NCI-H510A treated with DMSO at 0.1 percent for 48 hours (cell line): ENCODE data around the gene ELMO3.

Source experiments
- DNase-seq: peaks from one replicate; lab custom pipeline; 2025; lab: John Stamatoyannopoulos, UW

The ELMO3 gene

DNA sequence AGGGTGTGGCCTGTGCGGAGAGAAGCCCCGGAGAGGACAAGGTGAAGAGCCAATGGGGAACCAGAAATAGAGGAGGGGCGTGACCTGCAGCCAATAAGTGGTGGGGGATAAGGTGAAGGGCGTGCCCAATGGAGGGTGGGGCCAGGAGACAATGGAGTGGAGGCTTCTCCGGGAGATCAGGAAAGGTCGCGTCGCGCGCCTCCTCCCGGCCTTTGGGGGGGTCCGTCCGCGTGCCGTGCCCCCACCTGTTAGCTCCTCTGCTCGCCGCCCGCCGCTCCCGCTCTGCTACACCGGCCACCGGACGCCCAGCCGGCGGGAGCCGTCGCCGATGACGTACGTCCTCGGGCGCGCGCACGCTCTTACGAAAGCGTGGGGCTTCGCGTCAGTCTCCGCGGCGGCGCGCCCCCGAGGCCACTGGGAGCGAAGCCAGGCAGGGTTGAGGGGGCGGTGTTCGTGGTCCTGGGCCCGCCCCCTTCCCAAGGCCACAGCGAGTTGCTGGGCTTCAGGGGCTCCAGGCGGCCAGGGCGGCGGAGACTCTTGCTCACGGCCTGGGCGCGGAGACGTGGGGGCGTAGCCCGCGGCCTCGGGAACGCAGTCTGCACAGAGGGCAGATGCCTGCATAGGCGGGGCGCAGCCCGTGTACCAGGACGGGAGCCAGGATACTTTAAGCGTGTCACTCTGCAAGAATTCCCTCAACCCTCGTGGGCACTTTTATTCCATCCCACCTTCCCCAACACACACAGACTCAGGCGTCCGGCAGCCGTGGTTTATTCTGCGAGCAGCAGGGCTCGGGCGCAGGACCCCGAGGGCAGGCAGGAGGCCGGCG lies 15.1 kb upstream of the ELMO3 start, which contains the start of gene MATCAP1:
Gene MATCAP1 (minus strand): TSS at position 337 of the 826 bp plus-strand sequence. CDS start 3,353 bp downstream, outside the sequence.
- DNase-seq: peak; percentile 93

DNA sequence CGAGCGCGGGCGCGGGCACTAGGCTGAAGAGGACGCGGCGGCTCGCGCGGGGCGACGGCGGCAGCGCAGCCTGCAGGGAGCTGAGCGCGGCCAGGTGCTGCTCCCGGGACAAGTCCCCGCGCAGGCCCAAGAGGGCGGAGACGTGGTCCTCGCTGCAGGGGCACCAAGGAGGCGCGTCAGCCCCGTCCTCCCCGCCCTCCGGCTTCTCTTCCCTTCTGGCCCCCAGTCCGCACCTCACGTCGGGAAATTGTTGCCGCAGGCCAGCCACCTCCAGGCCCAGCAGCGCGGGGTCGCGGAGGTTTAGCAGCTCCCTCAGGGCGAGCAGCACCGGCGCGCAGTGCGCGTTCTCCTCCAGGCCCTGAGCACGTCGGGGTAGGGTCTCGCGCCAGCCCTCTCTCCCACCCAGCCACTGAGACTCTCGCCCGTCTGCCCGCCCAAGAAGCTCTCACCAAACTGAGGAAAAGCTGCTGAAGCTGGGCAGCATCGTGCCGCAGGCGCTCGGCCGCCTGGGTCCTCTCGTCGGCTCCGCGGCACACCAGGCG lies 14.4 kb upstream of the ELMO3 start:
- no peak for DNase-seq

DNA sequence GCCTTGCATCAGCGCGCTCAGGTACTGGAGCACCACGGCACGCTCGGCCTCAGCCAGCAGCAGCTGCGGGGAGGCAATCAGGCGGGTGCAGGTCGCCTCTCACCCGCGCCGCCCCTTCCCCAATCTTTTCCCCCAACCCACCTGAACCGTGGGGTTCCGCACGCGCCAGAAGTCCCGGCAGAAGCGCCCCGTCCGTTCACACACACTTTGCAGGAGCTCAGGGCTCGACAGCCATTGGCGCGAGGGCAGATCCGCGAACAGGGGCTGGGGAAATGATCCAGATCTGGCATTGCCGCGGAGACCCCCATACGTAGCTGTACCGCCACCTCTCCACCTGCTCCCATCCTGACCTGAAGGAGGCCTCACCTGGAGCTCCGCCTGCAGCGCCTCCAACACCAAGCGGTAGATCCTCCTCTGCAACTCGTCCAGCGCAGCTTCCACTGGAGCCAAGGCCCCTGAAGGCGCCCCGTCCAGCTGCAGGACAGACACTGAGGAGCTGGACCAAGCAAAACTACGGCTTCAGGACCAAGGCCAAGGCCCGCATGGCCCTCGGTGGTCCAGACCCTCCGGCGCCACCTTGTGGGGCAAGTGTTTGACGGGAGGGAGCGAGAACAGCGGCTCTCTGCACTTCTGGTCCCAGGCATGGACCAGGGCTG lies 13.8 kb upstream of the ELMO3 start:
- peak; percentile 32 for DNase-seq

DNA sequence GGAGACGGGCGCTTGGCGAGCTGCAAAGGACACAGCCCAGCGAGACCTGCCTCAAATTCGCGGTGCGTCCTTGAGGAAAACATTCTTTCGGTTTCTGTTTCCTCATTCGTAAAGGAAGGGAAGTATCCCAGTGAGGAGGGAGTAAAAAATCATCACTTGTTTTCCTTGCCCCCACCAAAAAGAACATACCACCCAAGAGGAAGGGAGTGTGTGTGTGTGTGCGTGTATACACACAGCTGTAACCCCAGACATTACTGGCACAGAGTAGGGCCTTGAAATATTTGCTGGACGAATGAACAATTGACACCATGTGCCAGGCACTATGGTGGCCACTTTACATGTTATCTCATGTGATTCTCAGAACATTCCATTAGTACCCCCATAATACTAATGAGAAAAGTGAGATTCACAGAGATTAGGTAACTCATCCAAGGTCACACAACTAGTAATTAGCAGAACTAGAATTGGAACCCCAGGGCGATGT lies 13.2 kb upstream of the ELMO3 start:
- DNase-seq: no peak

- DNase-seq: no peak
These were observed 12.4 kb upstream of the ELMO3 start for GRCh38 chr16:67186550-67186950.

- no peak for DNase-seq
These were observed 11.6 kb upstream of the ELMO3 start for GRCh38 chr16:67187175-67187890.

DNA sequence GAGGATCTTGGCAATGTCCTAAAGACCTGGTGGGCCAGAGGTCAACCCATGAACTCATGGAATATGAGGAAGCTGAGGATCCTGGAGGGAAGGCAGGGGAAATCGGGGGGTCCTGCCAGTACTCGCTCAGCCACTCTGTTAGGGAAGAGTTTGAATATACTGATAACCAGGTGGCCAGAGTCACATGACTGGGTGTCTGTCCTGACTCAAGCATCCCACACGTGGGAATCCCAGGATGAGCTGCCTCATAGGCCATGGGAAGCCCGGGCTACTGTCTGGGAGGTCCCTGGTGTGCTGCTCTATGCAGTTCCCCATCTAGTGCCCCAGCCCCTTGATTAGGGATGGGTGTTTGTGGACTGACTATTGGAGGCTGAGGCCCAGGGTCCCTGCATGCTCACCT lies 10.6 kb upstream of the ELMO3 start:
- no peak for DNase-seq

DNA sequence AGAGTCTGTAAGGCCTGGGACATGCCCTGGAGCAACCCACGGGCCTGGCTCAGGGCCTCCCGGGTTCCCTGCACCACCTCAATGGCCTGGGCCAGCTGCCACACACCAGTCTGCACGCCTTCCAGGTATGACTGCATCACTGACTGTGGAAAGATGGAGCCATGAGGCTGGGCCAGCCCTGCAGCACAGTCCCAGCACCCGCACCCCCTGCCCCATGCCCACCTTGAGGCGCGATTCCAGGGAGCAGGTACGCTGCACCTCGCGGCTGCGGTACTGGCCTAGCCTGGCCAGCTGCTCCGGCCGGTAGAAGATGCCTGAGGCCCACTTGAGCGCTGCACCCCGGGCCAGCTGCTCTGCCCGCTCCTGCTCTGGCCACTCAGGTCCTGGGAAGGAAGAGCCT lies 10.1 kb upstream of the ELMO3 start:
- DNase-seq: no peak

DNA sequence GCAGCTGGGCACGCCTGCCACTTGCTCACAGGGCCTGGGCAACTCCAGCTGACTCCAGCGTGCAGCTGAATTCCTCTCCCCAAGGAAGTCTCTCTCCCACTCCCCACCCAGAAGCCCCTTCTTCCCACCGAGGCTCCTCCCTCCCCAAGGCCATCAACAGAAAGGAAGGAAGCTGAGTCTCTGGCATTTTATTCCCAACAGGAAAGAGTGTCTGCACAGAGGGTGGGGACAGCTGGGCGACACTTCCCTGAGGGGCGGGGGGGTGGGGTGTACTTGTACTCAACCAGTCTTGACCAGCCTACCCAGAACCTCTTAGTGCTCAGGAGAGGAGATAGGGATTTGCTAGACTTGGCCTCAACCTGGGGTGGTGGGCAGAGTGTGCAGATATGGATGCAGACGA lies 8.9 kb upstream of the ELMO3 start, which contains the start of gene EXOC3L1:
Gene EXOC3L1 (minus strand): TSS at position 96 of the 400 bp plus-strand sequence. CDS start 460 bp downstream, outside the sequence.
- DNase-seq: no peak

GRCh38 chr16:67190448-67191399 lies 8.2 kb upstream of the ELMO3 start:
- DNase-seq: no peak

- DNase-seq: no peak
These were observed 7.4 kb upstream of the ELMO3 start for GRCh38 chr16:67191411-67191994.

DNA sequence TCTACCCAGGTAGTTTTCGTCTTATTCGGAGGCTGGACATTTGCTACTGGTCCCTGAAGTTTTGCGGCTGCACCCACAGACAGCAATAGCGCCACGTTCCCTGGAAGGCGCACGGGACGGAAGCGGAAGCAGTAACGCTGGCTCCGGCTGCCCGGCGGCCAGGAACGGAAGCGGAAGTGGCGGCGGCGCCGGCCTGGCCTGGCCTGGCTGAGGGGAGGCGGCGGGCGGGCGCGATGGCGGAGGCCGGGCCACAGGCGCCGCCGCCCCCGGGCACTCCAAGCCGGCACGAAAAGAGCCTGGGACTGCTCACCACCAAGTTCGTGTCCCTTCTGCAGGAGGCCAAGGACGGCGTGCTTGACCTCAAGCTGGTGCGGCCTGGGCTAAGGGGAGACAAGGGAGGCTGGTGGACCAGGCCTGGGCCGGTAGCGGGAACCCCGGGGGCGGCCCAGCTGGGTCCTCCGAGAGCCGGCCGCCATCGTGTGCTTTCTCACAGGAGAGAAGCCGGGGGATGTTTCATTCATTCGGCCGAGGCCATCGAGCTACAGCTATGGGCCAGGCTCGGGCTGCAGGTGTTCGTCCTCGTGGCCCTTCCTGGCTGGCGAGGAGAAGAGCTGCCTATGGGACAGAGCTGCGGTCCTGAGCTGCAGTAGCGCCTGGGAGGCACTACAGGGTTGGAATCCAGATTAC lies 6.8 kb upstream of the ELMO3 start, which contains the start of gene E2F4:
Gene E2F4 (plus strand): TSS at position 161 of the 687 bp plus-strand sequence. CDS start 73 bp downstream, at position 234.
- DNase-seq: peak; percentile 76

GRCh38 chr16:67192781-67193361 lies 6.1 kb upstream of the ELMO3 start:
- DNase-seq: no peak

GRCh38 chr16:67193536-67193935 lies 5.4 kb upstream of the ELMO3 start:
- no peak for DNase-seq

DNA sequence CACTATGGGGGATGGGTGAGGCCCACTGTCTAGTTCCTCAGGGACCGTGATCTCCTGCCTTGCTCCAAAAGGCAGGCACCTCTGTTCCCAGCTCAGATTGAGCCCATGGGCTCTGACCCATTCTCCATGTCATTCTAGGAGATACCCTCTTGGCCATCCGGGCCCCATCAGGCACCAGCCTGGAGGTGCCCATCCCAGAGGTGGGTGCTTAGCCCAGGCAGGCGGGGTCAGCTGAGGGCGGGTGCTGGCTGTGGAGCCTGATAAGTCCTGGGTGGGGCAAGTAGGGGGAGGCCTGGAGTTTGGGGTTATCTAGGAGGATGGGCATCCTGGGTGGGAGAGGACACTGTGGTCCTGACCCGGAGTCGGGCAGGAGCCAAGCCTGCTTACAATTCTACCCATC lies 4.7 kb upstream of the ELMO3 start:
- DNase-seq: no peak

DNA sequence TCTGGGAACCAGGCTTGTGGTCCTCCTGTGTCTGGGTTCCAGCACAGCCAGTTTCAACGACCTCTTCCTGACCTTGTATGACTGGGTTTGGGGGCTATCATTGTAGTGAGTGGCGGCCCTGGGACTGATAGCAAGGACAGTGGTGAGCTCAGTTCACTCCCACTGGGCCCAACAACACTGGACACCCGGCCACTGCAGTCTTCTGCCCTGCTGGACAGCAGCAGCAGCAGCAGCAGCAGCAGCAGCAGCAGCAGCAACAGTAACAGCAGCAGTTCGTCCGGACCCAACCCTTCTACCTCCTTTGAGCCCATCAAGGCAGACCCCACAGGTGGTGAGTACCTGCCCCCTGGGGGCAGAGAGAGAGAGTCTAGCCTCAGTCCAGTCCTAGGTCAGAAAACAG lies 3.3 kb upstream of the ELMO3 start:
- no peak for DNase-seq

- no peak for DNase-seq
These were observed 2.0 kb upstream of the ELMO3 start for GRCh38 chr16:67196881-67197280.

GRCh38 chr16:67197704-67198103 lies 1.2 kb upstream of the ELMO3 start:
- DNase-seq: no peak

GRCh38 chr16:67198238-67198734 lies 645 bp upstream of the ELMO3 start:
- DNase-seq: no peak
